Stimulated activated naive CD8-positive, alpha-beta T cell treated with anti-CD3 and anti-CD28 coated beads, Interleukin-15, Interleukin-2, amounts not matched to agents 100 U/mL and 50 U/mL, for 24 hours (primary cell): Measurements from ENCODE around the gene RTL9.
A peak's percentile ranks its signal among the peaks of the same experiment; 100 is the strongest.
"Not testable (repeated sequence)": the region's sequence is repeated elsewhere in the genome, so short reads cannot be mapped to it uniquely, and the experiment has no call there.

Experiments used
- ATAC-seq: fragments of 150-1000 bp; cut with Tn5 transposase; one replicate; pipeline ENCODE4 v1.10.0; 2021
- DNase-seq: peaks from one replicate; pipeline ENCODE4 v3.0.0; 2021

Gene RTL9

GRCh38 chrX:110406250-110406649 is 47.6 kb downstream of the RTL9 start:
- DNase-seq, ATAC-seq: not testable (repeated sequence)

DNA sequence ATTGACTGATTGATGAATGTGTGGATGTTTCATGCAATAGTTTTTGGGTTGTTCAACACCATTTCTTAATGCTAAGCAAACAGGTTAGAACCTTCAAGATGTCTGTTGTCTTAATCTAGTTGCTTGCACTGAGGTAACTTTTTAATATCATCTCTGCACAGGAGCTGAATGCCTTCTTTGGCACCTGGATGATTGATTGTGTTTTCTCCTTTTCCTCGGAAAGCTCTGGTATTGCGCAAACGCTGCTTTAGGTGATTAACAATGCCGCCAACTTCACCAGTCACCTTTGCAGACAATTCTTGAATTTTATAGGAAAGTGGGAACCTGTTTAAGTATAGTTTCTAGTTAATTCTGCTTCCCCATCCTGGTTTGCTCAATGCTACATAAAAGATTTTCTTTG is 48.2 kb downstream of the RTL9 start:
- ATAC-seq = no peak
- no peak for DNase-seq

GRCh38 chrX:110407910-110408545 is 49.4 kb downstream of the RTL9 start:
- ATAC-seq = peak; percentile 63
- peak; percentile 40 for DNase-seq
